Measurements from ENCODE around the gene H1-8.

H1-8 gene

GRCh38 chr3:129553719-129554118, 10.7 kb downstream of the H1-8 start:
- ATAC-seq: no peak
- TF ChIP-seq ZNF70 (CRISPR knock-in tag; IDR thresholded peaks at IDR 0.05): no peak
- TF ChIP-seq, protein P1, sequence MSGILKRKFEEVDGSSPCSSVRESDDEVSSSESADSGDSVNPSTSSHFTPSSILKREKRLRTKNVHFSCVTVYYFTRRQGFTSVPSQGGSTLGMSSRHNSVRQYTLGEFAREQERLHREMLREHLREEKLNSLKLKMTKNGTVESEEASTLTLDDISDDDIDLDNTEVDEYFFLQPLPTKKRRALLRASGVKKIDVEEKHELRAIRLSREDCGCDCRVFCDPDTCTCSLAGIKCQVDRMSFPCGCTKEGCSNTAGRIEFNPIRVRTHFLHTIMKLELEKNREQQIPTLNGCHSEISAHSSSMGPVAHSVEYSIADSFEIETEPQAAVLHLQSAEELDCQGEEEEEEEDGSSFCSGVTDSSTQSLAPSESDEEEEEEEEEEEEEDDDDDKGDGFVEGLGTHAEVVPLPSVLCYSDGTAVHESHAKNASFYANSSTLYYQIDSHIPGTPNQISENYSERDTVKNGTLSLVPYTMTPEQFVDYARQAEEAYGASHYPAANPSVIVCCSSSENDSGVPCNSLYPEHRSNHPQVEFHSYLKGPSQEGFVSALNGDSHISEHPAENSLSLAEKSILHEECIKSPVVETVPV (CRISPR knock-in tag; IDR thresholded peaks at IDR 0.05): no peak
- no peak for TF ChIP-seq RARB (CRISPR knock-in tag; IDR thresholded peaks at IDR 0.05)
- no peak for TF ChIP-seq ISL1 (CRISPR knock-in tag; IDR thresholded peaks at IDR 0.05)

GRCh38 chr3:129554356-129555152, 11.6 kb downstream of the H1-8 start:
- TF ChIP-seq ESRRG (CRISPR knock-in tag; IDR thresholded peaks at IDR 0.05) (no peak), ISL1 (CRISPR knock-in tag; IDR thresholded peaks at IDR 0.05) (no peak), PATZ1 (CRISPR knock-in tag; IDR thresholded peaks at IDR 0.05; ENCODE audit: borderline replicate concordance) (no peak), TOX (CRISPR knock-in tag; IDR thresholded peaks at IDR 0.05; ENCODE audit: borderline replicate concordance) (no peak), ZNF70 (CRISPR knock-in tag; IDR thresholded peaks at IDR 0.05) (no peak)
- TF ChIP-seq, protein P2, sequence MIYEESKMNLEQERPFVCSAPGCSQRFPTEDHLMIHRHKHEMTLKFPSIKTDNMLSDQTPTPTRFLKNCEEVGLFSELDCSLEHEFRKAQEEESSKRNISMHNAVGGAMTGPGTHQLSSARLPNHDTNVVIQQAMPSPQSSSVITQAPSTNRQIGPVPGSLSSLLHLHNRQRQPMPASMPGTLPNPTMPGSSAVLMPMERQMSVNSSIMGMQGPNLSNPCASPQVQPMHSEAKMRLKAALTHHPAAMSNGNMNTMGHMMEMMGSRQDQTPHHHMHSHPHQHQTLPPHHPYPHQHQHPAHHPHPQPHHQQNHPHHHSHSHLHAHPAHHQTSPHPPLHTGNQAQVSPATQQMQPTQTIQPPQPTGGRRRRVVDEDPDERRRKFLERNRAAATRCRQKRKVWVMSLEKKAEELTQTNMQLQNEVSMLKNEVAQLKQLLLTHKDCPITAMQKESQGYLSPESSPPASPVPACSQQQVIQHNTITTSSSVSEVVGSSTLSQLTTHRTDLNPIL (CRISPR knock-in tag; IDR thresholded peaks at IDR 0.05; ENCODE audit: low read depth): no peak
- no peak for ATAC-seq

- ATAC-seq: no peak
- no peak for TF ChIP-seq CSDC2 (CRISPR knock-in tag; IDR thresholded peaks at IDR 0.05)
- no peak for TF ChIP-seq PPARA (CRISPR knock-in tag; IDR thresholded peaks at IDR 0.05; ENCODE audit: borderline replicate concordance)
- TF ChIP-seq TSHZ2 (CRISPR knock-in tag; IDR thresholded peaks at IDR 0.05): no peak
- TF ChIP-seq, protein P1 (CRISPR knock-in tag; IDR thresholded peaks at IDR 0.05): no peak
Observed at GRCh38 chr3:129555153-129555550, 12.2 kb downstream of the H1-8 start.

GRCh38 chr3:129555616-129556357, 12.8 kb downstream of the H1-8 start:
- ATAC-seq: no peak

More at GRCh38 chr3:129555616-129556357, 12.8 kb downstream of the H1-8 start:
- TF ChIP-seq ESRRG (CRISPR knock-in tag; IDR thresholded peaks at IDR 0.05): no peak
- TF ChIP-seq ZFP3 (CRISPR knock-in tag; IDR thresholded peaks at IDR 0.05): no peak
- TF ChIP-seq ZC3H10 (CRISPR knock-in tag; IDR thresholded peaks at IDR 0.05): no peak
- no peak for TF ChIP-seq PATZ1 (CRISPR knock-in tag; IDR thresholded peaks at IDR 0.05; ENCODE audit: borderline replicate concordance)
- no peak for TF ChIP-seq ZNF565 (CRISPR knock-in tag; conservative IDR thresholded peaks at IDR 0.05; ENCODE audit: low read depth)
- TF ChIP-seq TCF4 (CRISPR knock-in tag; IDR thresholded peaks at IDR 0.05; ENCODE audit: borderline replicate concordance): no peak
- TF ChIP-seq CSDC2 (CRISPR knock-in tag; IDR thresholded peaks at IDR 0.05): no peak
- no peak for TF ChIP-seq ISL1 (CRISPR knock-in tag; IDR thresholded peaks at IDR 0.05)
- TF ChIP-seq ZFP30 (CRISPR knock-in tag; IDR thresholded peaks at IDR 0.05): no peak
